T-helper 17 cell (primary cell): ENCODE results near the gene TPCN2. TPM values are rescaled to one million over a fixed set of nuclear protein-coding genes. Genes with fewer than 3 reads are reported as not detected.

ENCODE experiments used
- ATAC-seq: fragments of 150-1000 bp; cut with Tn5 transposase; 2 replicates; pipeline ENCODE4 v1.10.0; 2021; ENCODE audit warnings: mild to moderate bottlenecking, moderate library complexity
- DNase-seq, 3 donors: peaks; one replicate each; pipeline versions ENCODE4 v3.0.0 to v3.0.0-alpha.2; 2020 to 2021
- H3K9me3 ChIP-seq: one replicate; pipeline ENCODE4 v1.7.0; 2013; ENCODE audit warnings: low read length, mild to moderate bottlenecking; ENCODE audit not compliant: control insufficient read depth, poor library complexity, severe bottlenecking
- H3K27ac Mint-ChIP-seq: one replicate; pipeline ENCODE4 v1.8.0; 2022; ENCODE audit warnings: mild to moderate bottlenecking, moderate library complexity, mixed read lengths
- H3K27me3 Mint-ChIP-seq: one replicate; pipeline ENCODE4 v1.8.0; 2022; ENCODE audit warnings: mixed read lengths
- H3K36me3 Mint-ChIP-seq: one replicate; pipeline ENCODE4 v1.8.0; 2022; ENCODE audit warnings: low read depth, mixed read lengths
- H3K4me1 Mint-ChIP-seq: one replicate; pipeline ENCODE4 v1.8.0; 2022; ENCODE audit warnings: mild to moderate bottlenecking, mixed read lengths
- H3K4me3 Mint-ChIP-seq: one replicate; pipeline ENCODE4 v1.8.0; 2022; ENCODE audit warnings: mild to moderate bottlenecking, moderate library complexity, mixed read lengths
- total RNA-seq, 4 donors: library from RNA in 2 of 4; stranded (reverse) in 2 of 4; gene quantifications; one replicate each; pipeline ENCODE4 v1.2.3 and lab custom pipeline; 2022 to 2026

TPCN2 gene
- total RNA-seq, 2 donors from 2014 or later = 9.1 to 16.4 TPM

DNA sequence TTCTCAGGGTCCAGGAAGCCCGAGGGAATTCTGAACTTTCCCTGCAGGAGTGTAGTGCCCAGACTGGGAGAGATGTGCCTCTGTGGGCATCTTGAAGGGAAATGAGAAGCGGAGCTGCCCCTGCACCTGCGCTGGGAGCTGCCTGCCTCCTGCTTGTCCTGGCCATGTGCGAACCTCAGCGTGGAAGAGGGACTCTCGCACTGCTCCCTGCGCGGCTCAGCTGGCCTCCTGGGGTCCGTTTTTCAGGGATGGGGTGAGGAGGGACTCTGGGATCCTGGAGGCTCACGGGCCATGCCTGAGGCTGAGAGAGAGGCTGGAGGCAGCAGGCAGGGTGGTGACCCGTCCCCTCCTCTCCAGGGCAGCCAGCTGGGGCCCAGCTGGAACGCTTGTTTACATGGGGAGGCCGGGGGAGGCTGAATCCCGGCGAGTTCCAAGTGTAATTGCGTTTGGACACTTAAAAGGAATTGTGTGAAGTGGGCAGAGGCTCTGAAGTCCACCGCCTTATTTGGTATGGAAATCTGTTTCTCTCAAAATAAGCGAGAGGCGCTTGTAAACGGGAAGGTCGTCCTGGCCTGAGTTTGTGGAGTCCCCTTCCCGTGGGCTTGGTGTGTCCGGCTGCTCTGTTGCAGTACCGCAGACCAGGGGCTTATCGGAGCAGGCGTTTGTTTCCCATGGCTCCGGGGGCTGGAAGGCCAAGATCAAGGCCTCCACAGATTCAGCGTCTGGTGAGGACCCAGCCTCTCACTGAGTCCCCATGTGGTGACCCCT, 34.5 kb upstream of the TPCN2 start:
- H3K36me3 Mint-ChIP-seq = no peaks in the 10 kb centered on the region
- H3K27ac Mint-ChIP-seq = no peak overlapping the region
- no peak for DNase-seq
- peaks cover 25% of the 10 kb centered on the region for H3K27me3 Mint-ChIP-seq
- no peaks in the 10 kb centered on the region for H3K9me3 ChIP-seq
- peaks cover 5% of the 10 kb centered on the region for H3K4me1 Mint-ChIP-seq
- no peak overlapping the region for H3K4me3 Mint-ChIP-seq
- no peak for ATAC-seq

GRCh38 chr11:69014898-69015549, 33.7 kb upstream of the TPCN2 start:
- no peak overlapping the region for H3K27ac Mint-ChIP-seq
- peaks cover 25% of the 10 kb centered on the region for H3K27me3 Mint-ChIP-seq
- DNase-seq (no peak), ATAC-seq (no peak)
- H3K4me1 Mint-ChIP-seq = peaks cover 5% of the 10 kb centered on the region
- H3K4me3 Mint-ChIP-seq = no peak overlapping the region
- no peaks in the 10 kb centered on the region for H3K36me3 Mint-ChIP-seq
- H3K9me3 ChIP-seq = no peaks in the 10 kb centered on the region

GRCh38 chr11:69017951-69018350, 30.8 kb upstream of the TPCN2 start:
- DNase-seq = no peak
- H3K27ac Mint-ChIP-seq = no peak overlapping the region
- ATAC-seq = no peak
- no peak overlapping the region for H3K4me3 Mint-ChIP-seq
- H3K36me3 Mint-ChIP-seq = no peaks in the 10 kb centered on the region
- peaks cover 15% of the 10 kb centered on the region for H3K27me3 Mint-ChIP-seq
- H3K4me1 Mint-ChIP-seq = no peaks in the 10 kb centered on the region
- no peaks in the 10 kb centered on the region for H3K9me3 ChIP-seq

- ATAC-seq (no peak), DNase-seq (no peak)
- no peaks in the 10 kb centered on the region for H3K9me3 ChIP-seq
- H3K36me3 Mint-ChIP-seq = no peaks in the 10 kb centered on the region
- peaks cover 15% of the 10 kb centered on the region for H3K27me3 Mint-ChIP-seq
- no peak overlapping the region for H3K4me3 Mint-ChIP-seq
- no peaks in the 10 kb centered on the region for H3K4me1 Mint-ChIP-seq
- H3K27ac Mint-ChIP-seq = no peak overlapping the region
These were observed 29.8 kb upstream of the TPCN2 start for GRCh38 chr11:69018924-69019323.

GRCh38 chr11:69022260-69022659, 26.5 kb upstream of the TPCN2 start:
- DNase-seq = no peak
- Mint-ChIP-seq H3K27ac (no peak overlapping the region), H3K36me3 (no peaks in the 10 kb centered on the region), H3K4me1 (no peaks in the 10 kb centered on the region), H3K4me3 (no peak overlapping the region), H3K27me3 (peaks cover 11% of the 10 kb centered on the region)
- no peak for ATAC-seq
- no peaks in the 10 kb centered on the region for H3K9me3 ChIP-seq

DNA sequence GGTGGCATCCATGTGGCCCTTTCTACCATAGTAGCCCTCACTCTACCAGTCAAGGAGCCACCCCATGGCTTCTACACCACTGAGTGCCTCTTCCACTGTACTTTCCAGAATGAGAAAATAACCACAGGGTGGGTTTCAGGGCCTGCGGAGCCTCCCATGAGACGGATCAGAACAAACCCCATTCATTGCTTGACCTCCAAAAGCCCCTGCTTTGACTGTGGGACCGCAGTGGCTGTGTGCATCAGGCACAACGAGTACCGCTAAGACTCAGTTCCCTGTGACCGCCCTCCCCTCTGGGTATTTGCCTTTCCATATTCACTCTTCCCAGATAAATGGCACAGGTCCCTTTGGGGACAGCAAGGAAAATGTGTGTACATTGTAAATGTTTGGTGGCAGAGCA, 24.2 kb upstream of the TPCN2 start:
- Mint-ChIP-seq H3K4me3 (no peak overlapping the region), H3K27ac (no peak overlapping the region), H3K36me3 (no peaks in the 10 kb centered on the region), H3K4me1 (no peaks in the 10 kb centered on the region), H3K27me3 (peaks cover 11% of the 10 kb centered on the region)
- DNase-seq = no peak
- no peaks in the 10 kb centered on the region for H3K9me3 ChIP-seq
- no peak for ATAC-seq

- H3K9me3 ChIP-seq = no peaks in the 10 kb centered on the region
- DNase-seq (no peak), ATAC-seq (no peak)
- Mint-ChIP-seq H3K4me3 (no peak overlapping the region), H3K27me3 (peaks cover 7% of the 10 kb centered on the region), H3K27ac (no peak overlapping the region), H3K4me1 (peaks cover 4% of the 10 kb centered on the region), H3K36me3 (no peaks in the 10 kb centered on the region)
These were observed 20.9 kb upstream of the TPCN2 start for GRCh38 chr11:69027704-69028372.

GRCh38 chr11:69030301-69030700, 18.4 kb upstream of the TPCN2 start:
- Mint-ChIP-seq H3K27ac (no peak overlapping the region), H3K27me3 (peaks cover 8% of the 10 kb centered on the region), H3K4me3 (no peak overlapping the region), H3K4me1 (peaks cover 4% of the 10 kb centered on the region), H3K36me3 (no peaks in the 10 kb centered on the region)
- no peak for ATAC-seq
- DNase-seq = no peak
- no peaks in the 10 kb centered on the region for H3K9me3 ChIP-seq

DNA sequence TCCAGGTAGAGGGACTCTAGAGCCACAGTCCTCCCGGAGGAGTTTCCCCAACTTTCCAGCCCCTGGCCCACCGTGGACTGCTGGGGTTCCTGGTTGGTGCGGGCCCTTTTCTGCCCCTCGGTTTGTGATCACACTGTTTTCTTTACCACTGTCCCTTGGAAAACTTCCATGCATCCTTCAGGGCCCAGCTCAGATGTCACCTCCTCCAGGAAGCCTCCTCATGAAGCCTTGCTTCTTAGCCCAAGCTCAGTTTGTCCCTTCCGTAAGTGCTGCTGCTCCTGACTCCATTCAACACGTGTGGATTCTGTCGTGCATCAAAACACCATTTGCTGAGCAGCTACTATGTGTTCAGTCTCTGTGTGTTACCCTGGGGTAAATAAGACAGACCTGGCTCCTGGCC, 15.9 kb upstream of the TPCN2 start:
- Mint-ChIP-seq H3K27me3 (peaks cover 14% of the 10 kb centered on the region), H3K27ac (no peak overlapping the region), H3K36me3 (no peaks in the 10 kb centered on the region), H3K4me1 (peaks cover 4% of the 10 kb centered on the region), H3K4me3 (no peak overlapping the region)
- ATAC-seq (no peak), DNase-seq (no peak)
- no peaks in the 10 kb centered on the region for H3K9me3 ChIP-seq

DNA sequence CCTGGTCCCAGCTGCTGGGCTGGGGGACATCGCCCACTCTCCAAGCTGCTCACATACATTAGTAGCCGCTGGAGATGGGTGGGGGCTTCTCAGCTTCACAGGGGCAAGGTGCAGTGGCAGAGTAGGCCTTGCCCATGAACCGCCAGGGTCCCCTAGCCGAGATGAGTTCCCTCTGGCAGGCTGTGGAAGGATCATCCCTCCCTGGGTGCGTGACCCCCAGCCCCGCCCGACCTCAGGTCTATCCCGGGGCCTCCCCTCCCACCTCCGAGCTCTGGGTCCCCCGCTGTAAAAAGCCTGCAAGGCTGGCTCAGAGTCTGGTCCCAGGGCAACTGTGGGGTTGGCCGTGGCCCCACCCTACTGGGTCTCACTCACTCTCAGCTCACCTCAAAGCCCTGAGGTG, 15.3 kb upstream of the TPCN2 start:
- no peak overlapping the region for H3K4me3 Mint-ChIP-seq
- H3K4me1 Mint-ChIP-seq = peaks cover 4% of the 10 kb centered on the region
- peaks cover 14% of the 10 kb centered on the region for H3K27me3 Mint-ChIP-seq
- no peaks in the 10 kb centered on the region for H3K36me3 Mint-ChIP-seq
- DNase-seq (no peak), ATAC-seq (no peak)
- no peaks in the 10 kb centered on the region for H3K9me3 ChIP-seq
- no peak overlapping the region for H3K27ac Mint-ChIP-seq

- Mint-ChIP-seq H3K27me3 (peaks cover 14% of the 10 kb centered on the region), H3K4me3 (peak overlapping the region; percentile 41), H3K4me1 (peaks cover 4% of the 10 kb centered on the region), H3K36me3 (no peaks in the 10 kb centered on the region), H3K27ac (no peak overlapping the region)
- ATAC-seq = no peak
- no peaks in the 10 kb centered on the region for H3K9me3 ChIP-seq
- DNase-seq = no peak
These were observed 14.4 kb upstream of the TPCN2 start for GRCh38 chr11:69034123-69034867.

GRCh38 chr11:69035150-69035945, 13.4 kb upstream of the TPCN2 start:
- peaks cover 14% of the 10 kb centered on the region for H3K27me3 Mint-ChIP-seq
- no peak overlapping the region for H3K27ac Mint-ChIP-seq
- no peaks in the 10 kb centered on the region for H3K9me3 ChIP-seq
- H3K4me3 Mint-ChIP-seq = no peak overlapping the region
- H3K4me1 Mint-ChIP-seq = peaks cover under 1% of the 10 kb centered on the region
- no peak for DNase-seq
- no peaks in the 10 kb centered on the region for H3K36me3 Mint-ChIP-seq
- no peak for ATAC-seq
